Hepatic stellate cell (primary cell): ENCODE data around the gene TINAGL1.

ENCODE experiments used
- DNase-seq: peaks from one replicate; pipeline ENCODE4 v3.0.0; 2011; ENCODE audit warnings: low spot score

TINAGL1 gene

GRCh38 chr1:31607360-31607759, 31.0 kb downstream of the TINAGL1 start:
- DNase-seq, result no peak

DNA sequence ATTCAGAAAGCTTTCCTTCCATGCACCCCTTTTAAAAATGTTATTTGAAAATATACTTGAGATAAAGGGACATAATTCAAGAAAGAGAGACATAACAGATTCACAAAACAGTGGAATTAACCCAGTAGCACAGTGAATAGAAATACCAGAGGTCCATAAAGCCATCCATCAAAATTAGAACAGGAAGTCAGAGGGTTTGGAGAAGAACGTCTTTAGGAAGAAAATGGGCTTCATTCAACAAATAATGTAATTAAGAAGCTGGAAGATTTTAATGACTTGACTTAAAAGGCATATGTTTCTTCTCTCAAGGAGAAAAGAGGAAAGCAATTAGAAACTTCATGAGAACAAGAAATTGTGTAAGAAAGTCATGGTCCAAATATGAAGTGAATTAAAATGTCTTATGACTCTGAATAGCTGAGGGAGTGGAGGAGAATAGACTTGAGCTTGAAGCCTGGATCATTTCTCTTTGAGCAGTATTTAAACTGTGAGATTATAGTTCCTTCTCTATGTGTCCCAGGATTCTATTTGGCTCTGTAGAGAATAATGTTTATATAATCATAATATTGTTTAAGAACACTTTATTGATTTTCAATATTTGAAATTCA, 33.3 kb downstream of the TINAGL1 start:
- no peak for DNase-seq

DNA sequence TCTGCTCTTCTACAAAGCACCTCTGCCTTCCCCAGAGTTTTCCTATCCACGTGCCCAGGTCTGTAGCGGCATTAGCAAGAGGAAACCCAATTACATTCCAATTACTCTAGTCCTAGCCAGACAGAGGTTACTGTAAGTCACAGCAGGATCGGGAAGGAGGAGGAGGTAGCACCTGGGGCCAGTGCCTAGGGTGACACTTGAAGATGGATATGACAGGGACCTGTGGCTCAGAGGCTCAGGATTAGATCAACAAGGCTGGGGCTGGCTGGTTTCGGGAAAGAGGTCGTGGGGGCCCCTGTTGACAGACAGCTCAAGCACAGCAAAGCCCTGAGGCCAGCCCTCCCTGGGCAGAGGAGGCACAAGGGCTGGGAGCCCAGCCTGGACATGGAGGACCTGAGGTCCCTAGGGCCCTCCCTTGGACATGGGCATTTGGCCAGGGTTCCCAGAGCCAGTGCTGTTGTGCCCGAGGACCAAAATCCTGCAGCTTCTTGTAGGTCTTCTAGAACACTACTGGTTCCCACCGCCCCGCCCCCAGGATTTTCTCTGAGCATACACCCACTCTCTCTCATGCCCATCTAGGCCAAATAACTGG, 38.2 kb downstream of the TINAGL1 start:
- DNase-seq, result no peak

GRCh38 chr1:31615414-31615813, 39.1 kb downstream of the TINAGL1 start:
- no peak for DNase-seq

DNA sequence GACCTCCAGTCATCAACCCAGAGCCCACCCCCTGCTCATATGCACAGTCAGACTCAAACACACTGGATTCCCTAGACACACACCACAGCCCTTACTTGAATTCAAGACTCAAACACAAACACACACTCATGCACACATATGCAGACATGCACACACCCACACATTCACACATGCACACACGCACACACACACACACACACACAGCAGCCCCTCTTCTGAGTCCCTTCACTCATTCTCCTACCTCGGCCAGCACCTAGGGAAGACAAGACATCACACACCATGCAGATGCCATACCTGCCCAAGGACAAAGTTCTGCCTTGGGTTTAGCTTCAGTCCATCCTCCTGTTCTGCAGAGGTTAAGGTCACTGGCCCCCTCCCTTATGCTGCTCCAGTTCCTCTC, 39.6 kb downstream of the TINAGL1 start:
- DNase-seq, result no peak

DNA sequence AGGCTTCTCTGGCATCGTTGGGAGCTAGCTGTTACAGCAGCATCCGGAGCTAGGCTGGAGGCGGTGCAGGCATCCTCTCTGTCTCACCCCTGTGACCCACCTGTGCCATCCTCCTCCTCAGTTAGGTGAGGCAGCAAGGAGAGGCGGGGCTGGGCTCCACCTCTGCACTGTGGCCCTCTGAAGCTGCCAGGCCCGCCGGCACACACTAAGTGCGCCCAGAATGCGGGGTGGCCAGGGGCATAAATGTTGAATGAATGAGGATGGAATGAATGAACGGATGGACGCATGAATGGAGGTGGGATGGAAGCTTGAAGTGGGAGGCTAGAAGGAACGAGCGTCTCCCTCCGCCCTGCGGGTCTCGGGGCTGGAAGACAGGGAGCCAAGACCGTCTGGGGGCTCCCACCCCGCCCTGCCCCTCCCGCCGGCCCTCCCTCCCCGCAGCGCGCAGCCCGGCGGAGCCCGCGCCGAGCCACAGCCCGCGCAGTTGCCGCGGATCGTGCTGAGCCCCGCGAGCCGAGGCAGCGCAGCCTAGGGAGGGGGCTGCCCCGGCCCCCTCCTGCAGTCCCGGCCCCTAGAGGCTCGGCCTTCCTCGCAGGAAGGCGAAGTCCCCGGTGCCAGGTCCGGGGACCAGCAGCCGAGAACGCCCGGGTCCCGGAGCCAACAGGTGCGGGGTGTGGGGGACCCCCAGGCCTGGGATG, 41.1 kb downstream of the TINAGL1 start, which contains the start of gene HCRTR1:
TSS of gene HCRTR1 (plus strand) at position 472 of the 698 bp plus-strand sequence. CDS start 1,504 bp downstream, outside the sequence.
- DNase-seq, result no peak

- peak; percentile 71 for DNase-seq
Measured at GRCh38 chr1:31617916-31618746, 41.8 kb downstream of the TINAGL1 start.

DNA sequence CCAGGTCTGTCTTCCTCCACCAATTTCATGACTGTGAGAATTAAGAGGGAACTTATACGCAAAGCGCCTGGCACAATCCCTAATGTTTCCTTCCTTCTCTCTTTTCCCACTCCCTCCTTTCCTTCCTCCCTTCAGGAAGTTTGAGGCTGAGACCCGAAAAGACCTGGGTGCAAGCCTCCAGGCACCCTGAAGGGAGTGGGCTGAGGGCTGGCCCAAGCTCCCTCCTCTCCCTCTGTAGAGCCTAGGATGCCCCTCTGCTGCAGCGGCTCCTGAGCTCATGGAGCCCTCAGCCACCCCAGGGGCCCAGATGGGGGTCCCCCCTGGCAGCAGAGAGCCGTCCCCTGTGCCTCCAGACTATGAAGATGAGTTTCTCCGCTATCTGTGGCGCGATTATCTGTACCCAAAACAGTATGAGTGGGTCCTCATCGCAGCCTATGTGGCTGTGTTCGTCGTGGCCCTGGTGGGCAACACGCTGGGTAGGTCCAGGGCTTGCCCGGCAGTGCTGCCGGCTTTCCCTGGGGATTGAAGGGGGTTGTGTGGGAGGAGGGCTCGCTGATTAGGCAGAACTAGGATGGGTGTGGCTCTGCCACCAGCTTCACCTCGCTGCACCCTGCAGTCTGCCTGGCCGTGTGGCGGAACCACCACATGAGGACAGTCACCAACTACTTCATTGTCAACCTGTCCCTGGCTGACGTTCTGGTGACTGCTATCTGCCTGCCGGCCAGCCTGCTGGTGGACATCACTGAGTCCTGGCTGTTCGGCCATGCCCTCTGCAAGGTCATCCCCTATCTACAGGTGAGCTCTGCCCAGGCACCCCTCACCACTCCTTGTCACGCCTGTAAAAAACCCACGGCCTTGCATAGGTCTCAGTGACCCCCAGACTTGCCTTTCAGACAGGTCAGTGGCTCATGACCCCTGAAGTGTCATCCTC, 42.9 kb downstream of the TINAGL1 start:
- no peak for DNase-seq

GRCh38 chr1:31620631-31621497, 44.5 kb downstream of the TINAGL1 start:
- DNase-seq, result no peak

GRCh38 chr1:31621498-31621820, 45.1 kb downstream of the TINAGL1 start:
- DNase-seq, result no peak

DNA sequence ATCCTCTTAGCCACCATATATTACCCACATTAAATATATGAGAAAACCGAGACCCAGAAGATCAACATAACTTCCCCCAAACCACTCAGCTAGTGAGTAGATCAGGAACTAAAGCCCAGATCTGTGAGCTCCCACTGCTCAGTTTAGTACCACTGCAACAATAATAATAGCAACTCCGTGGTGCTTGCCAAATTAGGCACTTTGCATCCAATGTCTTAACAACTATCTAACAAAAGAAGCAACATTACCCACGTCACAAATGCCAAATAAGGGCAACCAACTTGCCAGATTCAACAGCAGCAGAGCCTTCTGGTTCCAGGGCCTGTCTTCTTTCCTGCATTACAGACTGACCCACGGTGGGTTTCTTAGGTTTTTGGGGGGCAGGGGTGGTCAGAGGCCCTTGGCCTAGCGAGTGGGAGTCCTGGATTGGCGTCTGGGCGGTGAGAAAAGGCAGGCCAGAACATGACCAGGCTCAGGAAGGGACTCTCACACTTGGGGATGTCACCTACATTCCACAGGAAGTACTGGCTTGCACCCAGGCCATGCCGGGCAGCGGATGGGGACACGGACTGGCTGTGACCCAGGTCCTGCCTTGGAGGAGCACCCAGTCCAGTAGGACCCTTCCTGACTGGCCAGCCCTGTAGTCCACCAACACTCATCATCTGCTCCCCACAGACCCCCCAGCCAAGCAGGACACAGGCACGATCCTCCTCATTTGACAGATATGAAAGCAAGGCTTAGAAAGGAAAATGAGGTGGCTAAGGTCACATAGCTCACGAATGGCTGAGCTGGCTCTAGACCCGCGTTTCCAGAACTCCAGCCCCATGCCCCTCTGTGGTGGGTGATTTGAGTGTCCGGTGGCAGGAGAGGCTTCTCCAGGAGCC, 45.8 kb downstream of the TINAGL1 start:
- DNase-seq, result no peak

DNA sequence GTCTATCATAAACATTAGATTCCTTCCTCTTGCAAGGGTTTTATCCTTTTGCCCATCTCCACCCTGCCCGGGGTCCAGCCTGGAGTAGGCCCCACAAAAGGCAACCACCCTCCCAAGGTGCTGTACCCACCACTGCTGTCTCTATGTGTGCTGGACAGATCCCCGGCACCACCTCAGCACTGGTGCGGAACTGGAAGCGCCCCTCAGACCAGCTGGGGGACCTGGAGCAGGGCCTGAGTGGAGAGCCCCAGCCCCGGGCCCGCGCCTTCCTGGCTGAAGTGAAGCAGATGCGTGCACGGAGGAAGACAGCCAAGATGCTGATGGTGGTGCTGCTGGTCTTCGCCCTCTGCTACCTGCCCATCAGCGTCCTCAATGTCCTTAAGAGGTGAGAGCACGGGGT, 47.0 kb downstream of the TINAGL1 start:
- no peak for DNase-seq

DNA sequence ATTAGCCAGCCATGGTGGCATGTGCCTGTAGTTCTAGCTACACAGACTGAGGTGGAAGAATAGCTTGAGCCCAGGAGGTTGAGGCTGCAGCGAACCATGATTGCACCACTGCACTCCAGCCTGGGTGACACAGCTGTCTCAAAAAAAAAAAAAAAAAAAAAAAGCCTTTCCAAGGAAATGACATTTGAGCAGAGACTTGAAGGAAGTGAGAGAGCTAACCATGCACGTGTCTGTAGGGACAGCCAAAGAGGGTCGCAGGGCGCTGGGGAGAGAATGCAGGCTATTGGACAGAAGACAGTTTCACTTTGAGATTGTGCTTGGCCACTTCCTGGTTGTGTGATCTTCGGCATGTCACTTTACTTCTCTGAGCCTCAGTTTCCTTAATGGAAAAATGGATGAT, 48.0 kb downstream of the TINAGL1 start:
- no peak for DNase-seq

DNA sequence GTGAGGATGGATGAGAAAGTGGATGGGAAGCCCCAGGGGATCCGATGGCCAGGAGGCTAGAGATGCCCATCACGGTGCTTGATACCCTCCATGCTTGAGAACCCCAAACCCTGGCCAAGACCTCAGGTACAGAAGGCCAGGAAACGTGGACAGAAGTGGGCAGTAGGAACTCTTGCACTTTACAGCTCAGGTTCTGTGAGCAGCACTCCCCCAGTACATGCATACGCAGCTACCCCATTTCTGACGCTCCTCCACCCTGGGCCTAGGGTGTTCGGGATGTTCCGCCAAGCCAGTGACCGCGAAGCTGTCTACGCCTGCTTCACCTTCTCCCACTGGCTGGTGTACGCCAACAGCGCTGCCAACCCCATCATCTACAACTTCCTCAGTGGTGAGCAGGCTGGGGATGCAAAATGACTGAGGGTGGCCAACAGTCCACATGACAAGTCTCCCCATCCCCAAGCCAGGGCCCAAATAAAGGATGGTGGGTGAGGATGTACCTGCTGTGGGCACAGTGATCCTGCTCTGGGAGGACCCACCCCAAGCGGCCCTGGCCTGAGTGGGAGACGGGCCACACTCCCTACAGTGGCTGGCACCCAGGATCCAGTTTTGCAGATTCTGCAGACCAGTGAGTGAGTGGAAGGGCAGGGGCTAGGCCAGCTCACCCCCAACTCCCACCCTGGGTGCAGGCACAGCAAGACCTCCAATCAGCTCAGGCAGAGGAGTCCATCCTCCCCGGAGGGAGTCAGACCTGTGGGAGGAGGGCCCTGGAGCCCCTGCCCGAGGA, 48.6 kb downstream of the TINAGL1 start:
- DNase-seq, result no peak

GRCh38 chr1:31625561-31626222, 49.4 kb downstream of the TINAGL1 start:
- DNase-seq, result peak; percentile 64

- no peak for DNase-seq
Measured at GRCh38 chr1:31626223-31627207, 50.2 kb downstream of the TINAGL1 start.
